B cell (primary cell): ENCODE data around the gene REELD1.

ENCODE experiments used
- EZH2 ChIP-seq: IDR thresholded peaks from 2 replicates; pipeline ENCODE4 v1.6.1; 2012; ENCODE audit warnings: borderline replicate concordance, low read depth, mild to moderate bottlenecking, moderate library complexity, low read length; ENCODE audit not compliant: insufficient read depth, poor library complexity, severe bottlenecking
- TF ChIP-seq, protein P1 (sequence below): fragments of 200-600 bp; IDR thresholded peaks from one replicate; pipeline ENCODE4 v1.8.0; 2022; ENCODE audit warnings: antibody characterized with exemption, mild to moderate bottlenecking

DNA sequence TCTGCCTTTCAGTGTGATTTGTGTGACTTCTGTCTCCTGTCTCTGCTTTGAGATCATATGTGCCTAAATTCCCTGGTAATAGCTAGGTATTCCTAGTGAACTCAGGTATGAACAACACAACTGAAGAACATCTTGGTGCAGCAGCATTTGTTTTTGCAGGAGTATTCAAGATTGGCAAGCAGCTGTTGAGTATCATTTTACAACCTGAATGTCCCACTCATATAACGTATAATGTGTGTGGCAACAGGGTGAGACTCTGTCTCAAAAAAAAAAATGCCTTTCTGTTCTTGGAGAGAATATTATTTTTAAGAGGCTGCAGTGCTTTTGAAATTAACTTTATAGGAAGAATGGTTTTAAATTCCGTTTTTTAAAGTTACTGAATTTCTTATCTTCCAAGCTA, 31.1 kb upstream of the REELD1 start:
- TF ChIP-seq, protein P1, sequence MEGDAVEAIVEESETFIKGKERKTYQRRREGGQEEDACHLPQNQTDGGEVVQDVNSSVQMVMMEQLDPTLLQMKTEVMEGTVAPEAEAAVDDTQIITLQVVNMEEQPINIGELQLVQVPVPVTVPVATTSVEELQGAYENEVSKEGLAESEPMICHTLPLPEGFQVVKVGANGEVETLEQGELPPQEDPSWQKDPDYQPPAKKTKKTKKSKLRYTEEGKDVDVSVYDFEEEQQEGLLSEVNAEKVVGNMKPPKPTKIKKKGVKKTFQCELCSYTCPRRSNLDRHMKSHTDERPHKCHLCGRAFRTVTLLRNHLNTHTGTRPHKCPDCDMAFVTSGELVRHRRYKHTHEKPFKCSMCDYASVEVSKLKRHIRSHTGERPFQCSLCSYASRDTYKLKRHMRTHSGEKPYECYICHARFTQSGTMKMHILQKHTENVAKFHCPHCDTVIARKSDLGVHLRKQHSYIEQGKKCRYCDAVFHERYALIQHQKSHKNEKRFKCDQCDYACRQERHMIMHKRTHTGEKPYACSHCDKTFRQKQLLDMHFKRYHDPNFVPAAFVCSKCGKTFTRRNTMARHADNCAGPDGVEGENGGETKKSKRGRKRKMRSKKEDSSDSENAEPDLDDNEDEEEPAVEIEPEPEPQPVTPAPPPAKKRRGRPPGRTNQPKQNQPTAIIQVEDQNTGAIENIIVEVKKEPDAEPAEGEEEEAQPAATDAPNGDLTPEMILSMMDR, result no peak
- no peak for TF ChIP-seq EZH2
